Gastrocnemius medialis (tissue), 4 donors: ENCODE data around the gene LAMB2.

Experiments
- POLR2A ChIP-seq, 2 donors: fragments of 450-650 bp; IDR thresholded peaks; one replicate each; pipeline ENCODE4 v1.6.1; 2017; ENCODE audit warnings: antibody characterized with exemption in 2 of 2, mild to moderate bottlenecking in 2 of 2, moderate library complexity in 2 of 2
- TF ChIP-seq, protein P1 (sequence below), 5 experiments: fragments of 450-650 bp in 3 of 5; fragments of 200-600 bp in 2 of 5; sonication (generic) in 2 of 5; IDR thresholded peaks in 4 of 5; conservative IDR thresholded peaks in 1 of 5; 1 replicate in 4 of 5; 2 replicates in 1 of 5; pipeline ENCODE4 v1.5.1; 2016 to 2019; ENCODE audit warnings: antibody characterized with exemption in 5 of 5, mild to moderate bottlenecking in 3 of 5, moderate library complexity in 3 of 5

DNA sequence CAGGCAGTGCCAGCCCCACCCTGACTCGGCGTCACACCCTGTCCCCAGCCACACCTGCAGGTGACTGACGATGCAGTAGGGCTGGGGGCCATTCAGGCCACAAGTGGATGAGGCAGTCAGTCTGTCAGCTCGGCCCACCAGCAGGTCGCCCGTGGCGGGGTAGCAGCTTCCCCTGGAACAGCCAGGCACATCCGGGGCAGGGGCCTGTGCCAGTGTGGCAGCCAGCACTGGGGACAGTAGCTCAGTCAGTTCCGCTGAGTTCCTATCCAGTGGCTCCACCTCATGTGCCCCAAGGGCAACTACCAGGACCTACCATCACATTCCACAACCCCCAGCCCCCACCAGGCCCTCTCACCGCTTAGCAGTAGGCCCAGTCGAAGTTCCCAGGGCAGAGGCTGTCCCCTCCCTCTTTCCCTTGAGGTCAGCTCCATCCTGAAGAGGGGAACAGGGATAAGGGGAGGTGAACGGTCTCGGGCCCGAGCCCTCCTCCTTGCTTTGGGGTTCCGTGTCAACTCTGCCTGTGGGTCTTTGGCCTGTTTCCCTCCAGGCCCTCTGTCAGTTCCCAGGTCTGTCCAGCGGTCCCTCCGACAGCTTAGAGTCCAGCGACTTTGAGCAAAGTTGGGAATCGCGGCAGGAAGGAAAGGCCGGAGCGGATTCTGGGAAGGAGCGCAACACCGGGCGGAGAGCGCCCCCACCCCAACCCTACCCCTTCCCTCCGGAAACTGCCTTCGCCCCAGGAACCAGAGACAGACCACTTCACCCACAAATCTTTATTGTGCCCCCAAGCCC lies at the start of gene LAMB2:
- TF ChIP-seq, protein P1, sequence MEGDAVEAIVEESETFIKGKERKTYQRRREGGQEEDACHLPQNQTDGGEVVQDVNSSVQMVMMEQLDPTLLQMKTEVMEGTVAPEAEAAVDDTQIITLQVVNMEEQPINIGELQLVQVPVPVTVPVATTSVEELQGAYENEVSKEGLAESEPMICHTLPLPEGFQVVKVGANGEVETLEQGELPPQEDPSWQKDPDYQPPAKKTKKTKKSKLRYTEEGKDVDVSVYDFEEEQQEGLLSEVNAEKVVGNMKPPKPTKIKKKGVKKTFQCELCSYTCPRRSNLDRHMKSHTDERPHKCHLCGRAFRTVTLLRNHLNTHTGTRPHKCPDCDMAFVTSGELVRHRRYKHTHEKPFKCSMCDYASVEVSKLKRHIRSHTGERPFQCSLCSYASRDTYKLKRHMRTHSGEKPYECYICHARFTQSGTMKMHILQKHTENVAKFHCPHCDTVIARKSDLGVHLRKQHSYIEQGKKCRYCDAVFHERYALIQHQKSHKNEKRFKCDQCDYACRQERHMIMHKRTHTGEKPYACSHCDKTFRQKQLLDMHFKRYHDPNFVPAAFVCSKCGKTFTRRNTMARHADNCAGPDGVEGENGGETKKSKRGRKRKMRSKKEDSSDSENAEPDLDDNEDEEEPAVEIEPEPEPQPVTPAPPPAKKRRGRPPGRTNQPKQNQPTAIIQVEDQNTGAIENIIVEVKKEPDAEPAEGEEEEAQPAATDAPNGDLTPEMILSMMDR (IDR thresholded peaks at IDR 0.05 in 4 of 5, conservative IDR thresholded peaks at IDR 0.05 in 1 of 5) = peak in 1 of 5 experiments; percentile 9
- peak; percentile 52 to 55 for TF ChIP-seq POLR2A (IDR thresholded peaks at IDR 0.05)
